Measurements from ENCODE around the gene USH1C.

Gene USH1C

GRCh38 chr11:17490232-17490631 is 54.0 kb downstream of the USH1C start:
- TF ChIP-seq CTCF (conservative IDR thresholded peaks at IDR 0.05): no peak
- H3K27ac ChIP-seq: no peak overlapping the region

- H3K27ac ChIP-seq: no peak overlapping the region
- TF ChIP-seq ZFX (IDR thresholded peaks at IDR 0.05) (no peak), CTCF (conservative IDR thresholded peaks at IDR 0.05) (no peak)
Observed at GRCh38 chr11:17489751-17490150, 54.5 kb downstream of the USH1C start.

GRCh38 chr11:17488563-17488962 is 55.7 kb downstream of the USH1C start:
- TF ChIP-seq ZFX (IDR thresholded peaks at IDR 0.05): no peak
- TF ChIP-seq CTCF (conservative IDR thresholded peaks at IDR 0.05): no peak
- H3K27ac ChIP-seq: no peak overlapping the region

- TF ChIP-seq ZFX (IDR thresholded peaks at IDR 0.05) (no peak), CTCF (conservative IDR thresholded peaks at IDR 0.05) (no peak)
- no peak overlapping the region for H3K27ac ChIP-seq
Observed at GRCh38 chr11:17486646-17487045, 57.6 kb downstream of the USH1C start.

GRCh38 chr11:17483505-17483904 is 60.7 kb downstream of the USH1C start:
- TF ChIP-seq ZFX (IDR thresholded peaks at IDR 0.05): no peak
- TF ChIP-seq CTCF (conservative IDR thresholded peaks at IDR 0.05): no peak
- no peak overlapping the region for H3K27ac ChIP-seq

- H3K27ac ChIP-seq: no peak overlapping the region
- TF ChIP-seq ZFX (IDR thresholded peaks at IDR 0.05) (no peak), CTCF (conservative IDR thresholded peaks at IDR 0.05) (no peak)
Observed at GRCh38 chr11:17481905-17482304, 62.3 kb downstream of the USH1C start.

- no peak overlapping the region for H3K27ac ChIP-seq
- TF ChIP-seq CTCF (conservative IDR thresholded peaks at IDR 0.05) (no peak), ZFX (IDR thresholded peaks at IDR 0.05) (no peak)
Observed at GRCh38 chr11:17479284-17480214, 64.7 kb downstream of the USH1C start.

Data from C4-2B (cell line).